ENCODE measurements around the gene NPAT. TPM values are rescaled to one million over a fixed set of nuclear protein-coding genes. Genes with fewer than 3 reads are reported as not detected.
"Not testable (repeated sequence)": the region's sequence is repeated elsewhere in the genome, so short reads cannot be mapped to it uniquely, and the experiment has no call there.

Gene NPAT
- total and polyA plus RNA-seq, 9 donors = 6.2 to 9.6 (median 8.1) TPM

- peaks cover 31% of the 10 kb centered on the region for H3K36me3 ChIP-seq (ENCODE audit: control insufficient read depth, insufficient read depth, low read length)
- WGBS (ENCODE audit: insufficient coverage) = 93% methylated on average over 4 of the region's 9 CpGs
- H3K27ac ChIP-seq (ENCODE audit: low read length) = no peak overlapping the region
Observed at GRCh38 chr11:108204376-108204775, 18.1 kb downstream of the NPAT start.

DNA sequence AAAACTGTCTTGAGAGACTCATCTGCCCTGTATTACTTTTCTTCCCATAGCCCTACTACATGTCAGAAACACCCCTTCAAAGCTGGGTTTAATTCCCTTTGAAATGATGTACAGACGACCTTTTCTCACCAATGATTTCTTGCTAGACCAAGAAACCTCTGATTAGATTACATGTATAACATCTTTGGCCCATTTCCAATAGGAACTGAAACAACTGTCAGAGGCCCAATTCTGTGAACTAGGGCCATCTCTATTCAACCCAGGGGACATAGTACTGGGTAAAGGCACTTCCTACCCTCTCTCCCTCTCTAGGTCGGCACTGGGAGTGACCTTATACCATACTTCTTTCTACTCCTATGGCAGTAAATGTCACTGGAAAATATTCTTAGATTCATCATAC is 19.4 kb downstream of the NPAT start:
- WGBS (ENCODE audit: insufficient coverage) = 83% methylated on average over 1 of the region's 2 CpGs
- no peaks in the 10 kb centered on the region for H3K4me1 ChIP-seq (ENCODE audit: control insufficient read depth, insufficient read depth, low read length)
- DNase-seq = no peak
- no peaks in the 10 kb centered on the region for H3K27me3 ChIP-seq (ENCODE audit: control insufficient read depth, insufficient read depth, low read length)
- H3K4me3 ChIP-seq (ENCODE audit: low read length) = no peak overlapping the region
- peaks cover 32% of the 10 kb centered on the region for H3K36me3 ChIP-seq (ENCODE audit: control insufficient read depth, insufficient read depth, low read length)
- H3K27ac ChIP-seq (ENCODE audit: low read length) = no peak overlapping the region
- peaks cover 29% of the 10 kb centered on the region for H3K9me3 ChIP-seq (replicated peaks; ENCODE audit: control insufficient read depth, low read depth, low read length)

More at GRCh38 chr11:108204376-108204775, 18.1 kb downstream of the NPAT start:
- Histone ChIP-seq H3K4me3 (ENCODE audit: low read length) (no peak overlapping the region), H3K4me1 (ENCODE audit: control insufficient read depth, insufficient read depth, low read length) (no peaks in the 10 kb centered on the region), H3K27me3 (ENCODE audit: control insufficient read depth, insufficient read depth, low read length) (no peaks in the 10 kb centered on the region), H3K9me3 (replicated peaks; ENCODE audit: control insufficient read depth, low read depth, low read length) (peaks cover 29% of the 10 kb centered on the region)
- no peak for DNase-seq

- WGBS (ENCODE audit: insufficient coverage) = 93% methylated on average over 8 of the region's 12 CpGs
- Histone ChIP-seq H3K4me1 (ENCODE audit: control insufficient read depth, insufficient read depth, low read length) (no peaks in the 10 kb centered on the region), H3K4me3 (ENCODE audit: low read length) (no peak overlapping the region), H3K36me3 (ENCODE audit: control insufficient read depth, insufficient read depth, low read length) (peaks cover 17% of the 10 kb centered on the region), H3K9me3 (replicated peaks; ENCODE audit: control insufficient read depth, low read depth, low read length) (peaks cover 8% of the 10 kb centered on the region), H3K27me3 (ENCODE audit: control insufficient read depth, insufficient read depth, low read length) (no peaks in the 10 kb centered on the region), H3K27ac (ENCODE audit: low read length) (no peak overlapping the region)
- DNase-seq = no peak
Observed at GRCh38 chr11:108199446-108200321, 22.8 kb downstream of the NPAT start.

GRCh38 chr11:108198833-108199232 is 23.6 kb downstream of the NPAT start:
- H3K27ac ChIP-seq (ENCODE audit: low read length) = no peak overlapping the region
- H3K4me1 ChIP-seq (ENCODE audit: control insufficient read depth, insufficient read depth, low read length) = no peaks in the 10 kb centered on the region
- H3K36me3 ChIP-seq (ENCODE audit: control insufficient read depth, insufficient read depth, low read length) = peaks cover 9% of the 10 kb centered on the region
- H3K27me3 ChIP-seq (ENCODE audit: control insufficient read depth, insufficient read depth, low read length) = no peaks in the 10 kb centered on the region
- 91% methylated on average over 7 of the region's 8 CpGs for WGBS (ENCODE audit: insufficient coverage)
- DNase-seq = no peak
- no peaks in the 10 kb centered on the region for H3K9me3 ChIP-seq (replicated peaks; ENCODE audit: control insufficient read depth, low read depth, low read length)
- H3K4me3 ChIP-seq (ENCODE audit: low read length) = no peak overlapping the region

- H3K36me3 ChIP-seq (ENCODE audit: control insufficient read depth, insufficient read depth, low read length) = peaks cover 9% of the 10 kb centered on the region
- H3K4me1 ChIP-seq (ENCODE audit: control insufficient read depth, insufficient read depth, low read length) = no peaks in the 10 kb centered on the region
- DNase-seq = no peak
- H3K4me3 ChIP-seq (ENCODE audit: low read length) = no peak overlapping the region
- H3K27me3 ChIP-seq (ENCODE audit: control insufficient read depth, insufficient read depth, low read length) = no peaks in the 10 kb centered on the region
- no peaks in the 10 kb centered on the region for H3K9me3 ChIP-seq (replicated peaks; ENCODE audit: control insufficient read depth, low read depth, low read length)
- no peak overlapping the region for H3K27ac ChIP-seq (ENCODE audit: low read length)
Observed at GRCh38 chr11:108197351-108197750, 25.1 kb downstream of the NPAT start.

GRCh38 chr11:108196901-108197300 is 25.5 kb downstream of the NPAT start:
- DNase-seq = no peak
- no peaks in the 10 kb centered on the region for H3K9me3 ChIP-seq (replicated peaks; ENCODE audit: control insufficient read depth, low read depth, low read length)
- peaks cover 9% of the 10 kb centered on the region for H3K36me3 ChIP-seq (ENCODE audit: control insufficient read depth, insufficient read depth, low read length)
- H3K4me3 ChIP-seq (ENCODE audit: low read length) = no peak overlapping the region
- no peaks in the 10 kb centered on the region for H3K27me3 ChIP-seq (ENCODE audit: control insufficient read depth, insufficient read depth, low read length)
- H3K4me1 ChIP-seq (ENCODE audit: control insufficient read depth, insufficient read depth, low read length) = no peaks in the 10 kb centered on the region
- no peak overlapping the region for H3K27ac ChIP-seq (ENCODE audit: low read length)
- WGBS (ENCODE audit: insufficient coverage) = no CpG with 5 or more reads among the region's 3 CpGs

GRCh38 chr11:108193725-108194124 is 28.7 kb downstream of the NPAT start:
- Histone ChIP-seq H3K9me3 (replicated peaks; ENCODE audit: control insufficient read depth, low read depth, low read length) (no peaks in the 10 kb centered on the region), H3K4me1 (ENCODE audit: control insufficient read depth, insufficient read depth, low read length) (no peaks in the 10 kb centered on the region), H3K27me3 (ENCODE audit: control insufficient read depth, insufficient read depth, low read length) (no peaks in the 10 kb centered on the region), H3K36me3 (ENCODE audit: control insufficient read depth, insufficient read depth, low read length) (peaks cover 13% of the 10 kb centered on the region), H3K27ac (ENCODE audit: low read length) (no peak overlapping the region), H3K4me3 (ENCODE audit: low read length) (no peak overlapping the region)
- no peak for DNase-seq

DNA sequence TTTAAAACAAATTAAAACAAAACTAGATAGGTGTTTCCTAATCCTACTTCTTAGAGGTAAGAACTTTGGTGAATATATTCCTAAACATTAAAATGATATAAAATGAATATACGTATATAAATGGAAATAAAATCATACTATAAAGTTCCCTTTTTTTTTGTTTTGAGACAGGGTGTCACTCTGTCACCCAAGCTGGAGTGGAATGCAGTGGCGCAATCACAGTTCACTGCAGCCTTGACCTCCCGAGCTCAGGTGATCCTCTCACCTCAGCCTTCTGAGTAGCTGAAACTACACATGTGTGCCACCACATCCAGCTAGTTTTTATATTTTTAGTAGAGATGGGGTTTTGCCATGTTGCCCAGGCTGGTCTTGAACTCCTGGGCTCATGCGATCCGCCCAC is 44.9 kb downstream of the NPAT start:
- no peak overlapping the region for H3K4me3 ChIP-seq (ENCODE audit: low read length)
- H3K27ac ChIP-seq (ENCODE audit: low read length) = no peak overlapping the region
- DNase-seq = no peak
- no peaks in the 10 kb centered on the region for H3K27me3 ChIP-seq (ENCODE audit: control insufficient read depth, insufficient read depth, low read length)
- no peaks in the 10 kb centered on the region for H3K4me1 ChIP-seq (ENCODE audit: control insufficient read depth, insufficient read depth, low read length)
- peaks cover 20% of the 10 kb centered on the region for H3K36me3 ChIP-seq (ENCODE audit: control insufficient read depth, insufficient read depth, low read length)
- no peaks in the 10 kb centered on the region for H3K9me3 ChIP-seq (replicated peaks; ENCODE audit: control insufficient read depth, low read depth, low read length)
- WGBS (ENCODE audit: insufficient coverage) = 100% methylated on average over 1 of the region's 5 CpGs

- Histone ChIP-seq H3K27ac (ENCODE audit: low read length) (no peak overlapping the region), H3K4me3 (ENCODE audit: low read length) (no peak overlapping the region), H3K27me3 (ENCODE audit: control insufficient read depth, insufficient read depth, low read length) (no peaks in the 10 kb centered on the region), H3K9me3 (replicated peaks; ENCODE audit: control insufficient read depth, low read depth, low read length) (no peaks in the 10 kb centered on the region), H3K36me3 (ENCODE audit: control insufficient read depth, insufficient read depth, low read length) (peaks cover 23% of the 10 kb centered on the region), H3K4me1 (ENCODE audit: control insufficient read depth, insufficient read depth, low read length) (no peaks in the 10 kb centered on the region)
- WGBS (ENCODE audit: insufficient coverage) = no CpG with 5 or more reads among the region's 2 CpGs
- no peak for DNase-seq
Observed at GRCh38 chr11:108170184-108170583, 52.3 kb downstream of the NPAT start.

DNA sequence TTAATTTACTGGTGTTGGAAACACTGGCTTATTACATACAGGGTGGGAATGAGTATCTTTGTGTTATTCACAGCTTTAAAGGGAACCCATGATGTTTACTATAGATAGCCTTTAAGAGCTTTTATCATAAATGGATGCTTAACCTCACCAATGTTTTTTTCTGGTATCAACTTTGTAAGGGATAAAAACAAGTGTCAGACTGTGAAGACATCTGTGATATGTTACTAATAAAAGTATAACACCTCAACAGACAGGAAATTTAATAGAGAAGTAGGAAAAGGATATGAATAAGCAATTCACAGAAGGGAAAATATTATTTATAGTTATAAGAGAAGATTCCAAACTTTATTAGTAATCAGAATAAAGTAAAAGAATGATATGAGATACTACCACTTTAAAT is 54.8 kb downstream of the NPAT start:
- Histone ChIP-seq H3K36me3 (ENCODE audit: control insufficient read depth, insufficient read depth, low read length) (peaks cover 28% of the 10 kb centered on the region), H3K4me1 (ENCODE audit: control insufficient read depth, insufficient read depth, low read length) (no peaks in the 10 kb centered on the region), H3K9me3 (replicated peaks; ENCODE audit: control insufficient read depth, low read depth, low read length) (no peaks in the 10 kb centered on the region), H3K4me3 (ENCODE audit: low read length) (no peak overlapping the region), H3K27ac (ENCODE audit: low read length) (no peak overlapping the region), H3K27me3 (ENCODE audit: control insufficient read depth, insufficient read depth, low read length) (no peaks in the 10 kb centered on the region)
- no peak for DNase-seq

DNA sequence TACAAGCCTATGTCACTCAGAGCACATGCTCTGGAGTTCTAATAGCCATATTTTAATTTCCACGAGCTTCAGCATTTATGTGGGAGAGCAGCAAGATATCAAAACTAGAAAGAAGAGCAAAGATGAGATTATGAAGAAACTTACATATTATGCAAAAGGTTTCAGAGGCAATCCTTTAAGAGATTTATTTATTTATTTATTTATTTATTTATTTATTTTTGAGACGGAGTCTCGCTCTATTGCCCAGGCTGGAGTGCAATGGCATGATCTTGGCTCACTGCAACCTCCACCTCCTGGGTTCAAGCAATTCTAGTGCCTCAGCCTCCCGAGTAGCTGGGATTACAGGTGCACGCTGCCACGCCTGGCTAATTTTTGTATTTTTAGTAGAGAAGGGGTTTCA is 59.6 kb downstream of the NPAT start:
- H3K4me3 ChIP-seq (ENCODE audit: low read length); H3K9me3 ChIP-seq (replicated peaks; ENCODE audit: control insufficient read depth, low read depth, low read length); H3K4me1 ChIP-seq (ENCODE audit: control insufficient read depth, insufficient read depth, low read length); H3K27me3 ChIP-seq (ENCODE audit: control insufficient read depth, insufficient read depth, low read length); H3K27ac ChIP-seq (ENCODE audit: low read length); DNase-seq: not testable (repeated sequence)
- peaks cover 32% of the 10 kb centered on the region for H3K36me3 ChIP-seq (ENCODE audit: control insufficient read depth, insufficient read depth, low read length)
- no CpG with 5 or more reads among the region's 6 CpGs for WGBS (ENCODE audit: insufficient coverage)

All from muscle of leg (tissue), 11 donors.